H7 (cell line): ENCODE results near the gene TENM4. TPM values are rescaled to one million over a fixed set of nuclear protein-coding genes. Genes with fewer than 3 reads are reported as not detected.
"Not testable (repeated sequence)": the region's sequence is repeated elsewhere in the genome, so short reads cannot be mapped to it uniquely, and the experiment has no call there.

ENCODE experiments used
- DNase-seq: peaks from one replicate; pipeline ENCODE4 v3.0.0; 2012
- H3K27me3 ChIP-seq: 2 replicates; pipeline ENCODE4 v1.6.0; 2011; ENCODE audit warnings: mild to moderate bottlenecking, low read length; ENCODE audit not compliant: control insufficient read depth, insufficient read depth
- H3K36me3 ChIP-seq: replicated peaks from 2 replicates; pipeline ENCODE4 v1.5.1; 2011; ENCODE audit warnings: low read length; ENCODE audit not compliant: control insufficient read depth, insufficient read depth
- H3K4me3 ChIP-seq: 2 replicates; pipeline ENCODE4 v1.5.1; 2011; ENCODE audit warnings: low read depth, mild to moderate bottlenecking, control low read depth, low read length, moderate library complexity; ENCODE audit not compliant: insufficient read depth
- total RNA-seq: library from RNA; depleted of rRNA; stranded (reverse); fragments of >200 nt; shearing (Covaris generic); gene quantifications from 2 replicates; pipeline ENCODE4 v1.2.3, GENCODE V29; 2014

The TENM4 gene
- total RNA-seq, 1 experiment from 2014 or later = 29.6 TPM

GRCh38 chr11:78630155-78630554 is 810.7 kb downstream of the TENM4 start:
- no peak overlapping the region for H3K4me3 ChIP-seq
- DNase-seq = no peak
- H3K36me3 ChIP-seq = no peaks in the 10 kb centered on the region
- H3K27me3 ChIP-seq = no peaks in the 10 kb centered on the region

GRCh38 chr11:78622666-78623065 is 818.2 kb downstream of the TENM4 start:
- H3K27me3 ChIP-seq = no peaks in the 10 kb centered on the region
- H3K4me3 ChIP-seq = no peak overlapping the region
- DNase-seq = no peak
- no peaks in the 10 kb centered on the region for H3K36me3 ChIP-seq

GRCh38 chr11:78620159-78620558 is 820.7 kb downstream of the TENM4 start:
- DNase-seq = no peak

GRCh38 chr11:78615724-78616123 is 825.1 kb downstream of the TENM4 start:
- no peak overlapping the region for H3K4me3 ChIP-seq
- no peak for DNase-seq
- no peaks in the 10 kb centered on the region for H3K27me3 ChIP-seq
- H3K36me3 ChIP-seq = no peaks in the 10 kb centered on the region

More at GRCh38 chr11:78620159-78620558, 820.7 kb downstream of the TENM4 start:
- no peak overlapping the region for H3K4me3 ChIP-seq
- H3K27me3 ChIP-seq = no peaks in the 10 kb centered on the region
- H3K36me3 ChIP-seq = no peaks in the 10 kb centered on the region

GRCh38 chr11:78613378-78613813 is 827.4 kb downstream of the TENM4 start:
- H3K27me3 ChIP-seq = no peaks in the 10 kb centered on the region
- no peaks in the 10 kb centered on the region for H3K36me3 ChIP-seq
- no peak for DNase-seq
- no peak overlapping the region for H3K4me3 ChIP-seq

- H3K27me3 ChIP-seq = no peaks in the 10 kb centered on the region
- H3K36me3 ChIP-seq = no peaks in the 10 kb centered on the region
- H3K4me3 ChIP-seq = no peak overlapping the region
- DNase-seq = no peak
Measured at GRCh38 chr11:78612721-78613377, 828.0 kb downstream of the TENM4 start.

GRCh38 chr11:78609321-78609720 is 831.5 kb downstream of the TENM4 start:
- not testable (repeated sequence) for H3K36me3 ChIP-seq, H3K4me3 ChIP-seq, H3K27me3 ChIP-seq, DNase-seq

- no peak for DNase-seq
Measured at GRCh38 chr11:78607696-78608095, 833.1 kb downstream of the TENM4 start.

GRCh38 chr11:78606667-78607066 is 834.2 kb downstream of the TENM4 start:
- Histone ChIP-seq H3K36me3 (no peaks in the 10 kb centered on the region), H3K4me3 (no peak overlapping the region), H3K27me3 (no peaks in the 10 kb centered on the region)
- DNase-seq = no peak

More at GRCh38 chr11:78607696-78608095, 833.1 kb downstream of the TENM4 start:
- no peaks in the 10 kb centered on the region for H3K36me3 ChIP-seq
- no peak overlapping the region for H3K4me3 ChIP-seq
- H3K27me3 ChIP-seq = no peaks in the 10 kb centered on the region

GRCh38 chr11:78605296-78605695 is 835.5 kb downstream of the TENM4 start:
- H3K36me3 ChIP-seq = no peaks in the 10 kb centered on the region
- no peaks in the 10 kb centered on the region for H3K27me3 ChIP-seq
- DNase-seq = no peak
- no peak overlapping the region for H3K4me3 ChIP-seq

GRCh38 chr11:78603792-78604191 is 837.0 kb downstream of the TENM4 start:
- no peaks in the 10 kb centered on the region for H3K36me3 ChIP-seq
- H3K27me3 ChIP-seq = no peaks in the 10 kb centered on the region
- DNase-seq = no peak
- H3K4me3 ChIP-seq = no peak overlapping the region
